H1 (cell line): Measurements from ENCODE around the gene ARCN1. TPM values are rescaled to one million over a fixed set of nuclear protein-coding genes. Genes with fewer than 3 reads are reported as not detected.

Experiments used
- CTCF ChIA-PET: fragments of 300-600 bp; sonication (Branson Sonifier 250); formaldehyde crosslinking; loops from one replicate; lab custom pipeline; 2021; ENCODE audit not compliant: partially characterized antibody; lab: Charles Lee
- POLR2A ChIA-PET: fragments of 300-600 bp; sonication (Branson Sonifier 250); formaldehyde crosslinking; loops from one replicate; lab custom pipeline; 2021; ENCODE audit warnings: inconsistent platforms; ENCODE audit not compliant: partially characterized antibody; lab: Charles Lee
- DNase-seq, 2 experiments: peaks; one replicate each; pipeline versions ENCODE4 v3.0.0 to v3.0.0-alpha.2; 2010 to 2022; ENCODE audit warnings: low spot score in 2 of 2, low read depth in 1 of 2, mixed read lengths in 1 of 2
- FAIRE-seq: peaks from 2 replicates; lab custom pipeline; 2011; peaks lifted over from hg19 to GRCh38; lab: Jason Lieb, UNC
- H2AFZ ChIP-seq: 2 replicates; pipeline ENCODE4 v1.8.1; 2012; ENCODE audit warnings: low read length, inconsistent platforms
- H2AK5ac ChIP-seq: 2 replicates; pipeline ENCODE4 v1.6.1; 2013; ENCODE audit warnings: low read depth, low read length
- H2BK120ac ChIP-seq: replicated peaks from 2 replicates; pipeline ENCODE3; 2013; ENCODE audit warnings: low read depth, low read length, inconsistent platforms
- H2BK12ac ChIP-seq: 2 replicates; pipeline ENCODE4 v1.6.1; 2013; ENCODE audit warnings: low read depth, low read length
- H2BK15ac ChIP-seq: 2 replicates; pipeline ENCODE4 v1.6.1; 2013; ENCODE audit warnings: low read length
- H2BK20ac ChIP-seq: 2 replicates; pipeline ENCODE4 v1.6.1; 2013; ENCODE audit warnings: low read length
- H2BK5ac ChIP-seq: 2 replicates; pipeline ENCODE4 v1.6.1; 2013; ENCODE audit warnings: low read depth, low read length
- H3K14ac ChIP-seq: 2 replicates; pipeline ENCODE4 v1.6.1; 2013; ENCODE audit warnings: inconsistent platforms; ENCODE audit not compliant: insufficient read length
- H3K18ac ChIP-seq: 2 replicates; pipeline ENCODE4 v1.6.1; 2013; ENCODE audit warnings: low read length; ENCODE audit errors: extremely low read depth
- H3K23ac ChIP-seq: 2 replicates; pipeline ENCODE4 v1.6.1; 2013; ENCODE audit warnings: inconsistent platforms; ENCODE audit not compliant: insufficient read length
- H3K23me2 ChIP-seq: 2 replicates; pipeline ENCODE4 v1.6.1; 2013; ENCODE audit warnings: low read depth, low read length
- H3K27ac ChIP-seq: 2 replicates; pipeline ENCODE4 v1.6.1; 2011; ENCODE audit warnings: low read depth, low read length, inconsistent platforms
- H3K27me3 ChIP-seq, 4 experiments: replicated peaks in 1 of 4; 1 replicate in 1 of 4; 2 replicates in 3 of 4; pipeline versions ENCODE4 v1.6.1 to v1.8.1; 2011 to 2013; ENCODE audit warnings: low read length in 3 of 4, mild to moderate bottlenecking in 3 of 4, inconsistent platforms in 2 of 4, mixed read lengths in 2 of 4, moderate library complexity in 1 of 4; ENCODE audit not compliant: control insufficient read depth in 3 of 4, insufficient read depth in 3 of 4; ENCODE audit errors: extremely low read depth in 1 of 4
- H3K36me3 ChIP-seq, 4 experiments: 2 replicates each; pipeline versions ENCODE4 v1.6.1 to v1.8.1; 2011 to 2013; ENCODE audit warnings: mild to moderate bottlenecking in 4 of 4, low read length in 3 of 4, moderate library complexity in 2 of 4, control low read depth in 1 of 4, inconsistent platforms in 1 of 4; ENCODE audit not compliant: insufficient read depth in 4 of 4, control insufficient read depth in 2 of 4
- H3K4ac ChIP-seq: replicated peaks from 2 replicates; pipeline ENCODE3; 2013; ENCODE audit warnings: low read length, low read depth, mixed read lengths, inconsistent platforms; ENCODE audit not compliant: insufficient read length
- H3K4me1 ChIP-seq, 4 experiments: replicated peaks in 1 of 4; 1 replicate in 1 of 4; 2 replicates in 3 of 4; pipeline versions ENCODE4 v1.6.1 to v1.8.1; 2011 to 2013; ENCODE audit warnings: low read length in 3 of 4, inconsistent platforms in 2 of 4, mixed read lengths in 1 of 4; ENCODE audit not compliant: insufficient read depth in 4 of 4, control insufficient read depth in 3 of 4
- H3K4me2 ChIP-seq, 2 experiments: 2 replicates each; pipeline versions ENCODE4 v1.6.1 to v1.8.1; 2011 to 2013; ENCODE audit warnings: low read depth in 2 of 2, low read length in 2 of 2, control low read depth in 1 of 2, inconsistent platforms in 1 of 2, mild to moderate bottlenecking in 1 of 2; ENCODE audit not compliant: insufficient read depth in 1 of 2
- H3K4me3 ChIP-seq, 4 experiments: fragments of 200-600, 300-600 bp in 1 of 4; sonication (generic), shearing (Covaris generic), sonication (Bioruptor Twin) in 1 of 4; 2 replicates each; pipeline versions ENCODE4 v1.5.1 to v1.8.1; 2011 to 2016; ENCODE audit warnings: low read length in 4 of 4, low read depth in 3 of 4, control low read depth in 2 of 4, inconsistent platforms in 2 of 4, mild to moderate bottlenecking in 2 of 4, mixed read lengths in 1 of 4, moderate library complexity in 1 of 4; ENCODE audit not compliant: insufficient read depth in 2 of 4; ENCODE audit errors: extremely low read depth in 1 of 4
- H3K56ac ChIP-seq: replicated peaks from 2 replicates; pipeline ENCODE3; 2013; ENCODE audit warnings: low read depth, mild to moderate bottlenecking, mixed read lengths, low read length, inconsistent platforms; ENCODE audit not compliant: insufficient read length
- H3K79me1 ChIP-seq: 2 replicates; pipeline ENCODE4 v1.6.1; 2013; ENCODE audit warnings: low read depth, low read length, control low read depth
- H3K79me2 ChIP-seq, 2 experiments: 2 replicates each; pipeline versions ENCODE4 v1.6.1 to v1.8.1; 2012 to 2013; ENCODE audit warnings: low read length in 2 of 2, mild to moderate bottlenecking in 2 of 2, inconsistent platforms in 1 of 2; ENCODE audit not compliant: insufficient read depth in 2 of 2, control insufficient read depth in 1 of 2
- H3K9ac ChIP-seq, 4 experiments: replicated peaks in 1 of 4; 1 replicate in 1 of 4; 2 replicates in 3 of 4; pipeline versions ENCODE4 v1.6.1 to v1.8.1; 2011 to 2013; ENCODE audit warnings: low read depth in 3 of 4, low read length in 3 of 4, control low read depth in 2 of 4, mild to moderate bottlenecking in 2 of 4, moderate library complexity in 2 of 4, inconsistent platforms in 1 of 4; ENCODE audit errors: extremely low read depth in 1 of 4
- H3K9me3 ChIP-seq, 2 experiments: 2 replicates each; pipeline versions ENCODE4 v1.6.1 to v1.8.1; 2012 to 2013; ENCODE audit warnings: mild to moderate bottlenecking in 2 of 2, moderate library complexity in 2 of 2, control low read depth in 1 of 2, inconsistent platforms in 1 of 2, low read depth in 1 of 2, low read length in 1 of 2, mixed read lengths in 1 of 2; ENCODE audit not compliant: insufficient read depth in 2 of 2
- H4K20me1 ChIP-seq, 2 experiments: replicated peaks in 1 of 2; 2 replicates each; pipeline versions ENCODE3 to v1.8.1; 2011 to 2013; ENCODE audit warnings: inconsistent platforms in 2 of 2, low read length in 2 of 2, mild to moderate bottlenecking in 1 of 2; ENCODE audit not compliant: insufficient read depth in 2 of 2, control insufficient read depth in 1 of 2
- H4K5ac ChIP-seq: 2 replicates; pipeline ENCODE4 v1.6.1; 2013; ENCODE audit warnings: low read length, low read depth, mixed read lengths, inconsistent platforms; ENCODE audit not compliant: insufficient read length
- H4K8ac ChIP-seq: 2 replicates; pipeline ENCODE4 v1.8.0; 2013; ENCODE audit warnings: mild to moderate bottlenecking, moderate library complexity, low read length, inconsistent platforms; ENCODE audit not compliant: insufficient read depth; ENCODE audit errors: extremely low read depth
- H4K91ac ChIP-seq: replicated peaks from 2 replicates; pipeline ENCODE3; 2013; ENCODE audit warnings: low read length, mixed read lengths, inconsistent platforms; ENCODE audit not compliant: insufficient read length
- BACH1 ChIP-seq: IDR thresholded peaks from 2 replicates; pipeline ENCODE4 v1.6.1; 2012; ENCODE audit warnings: low read length, improper control_type of control experiment
- HDAC6 ChIP-seq: IDR thresholded peaks from one replicate; pipeline ENCODE4 v1.7.1; 2012; ENCODE audit warnings: low read depth, mild to moderate bottlenecking, inconsistent platforms, low read length, moderate library complexity
- RBBP5 ChIP-seq: IDR thresholded peaks from 2 replicates; pipeline ENCODE4 v1.7.1; 2012; ENCODE audit warnings: low read depth, mild to moderate bottlenecking, inconsistent platforms, low read length, moderate library complexity, borderline replicate concordance
- whole genome bisulfite sequencing, 2 experiments: shearing (Covaris generic) in 1 of 2; methylation state at CpG; one replicate each; pipeline versions ENCODE4 v1.1.6 to v1.1.7; 2013 to 2015; ENCODE audit warnings: low lambda C conversion rate in 2 of 2, mixed read lengths in 2 of 2, inconsistent platforms in 1 of 2, low coverage in 1 of 2, missing lambda C conversion rate in 1 of 2; ENCODE audit not compliant: insufficient replicate concordance in 2 of 2, insufficient coverage in 1 of 2, insufficient read length in 1 of 2; ENCODE audit errors: extremely low coverage in 1 of 2, missing lambda C conversion rate in 1 of 2; 5-methylcytosine and 5-hydroxymethylcytosine counted together
- polyA plus RNA-seq, 7 experiments: library from polyadenylated mRNA; depleted of rRNA in 3 of 7; stranded (reverse) in 5 of 7; unstranded in 2 of 7; fragments of >200 nt in 5 of 7; fragments of 200-250 nt in 2 of 7; gene quantifications; 1 replicate in 5 of 7; 2 replicates in 1 of 7; 4 replicates in 1 of 7; pipeline versions ENCODE4 v1.2.1 to v1.2.3, GENCODE V29; 2011 to 2013; ENCODE audit warnings: missing spikeins in 2 of 7, mixed read lengths in 2 of 7
- total RNA-seq: library from RNA; stranded (reverse); fragmentation: NEBNext Ultra II Directional; extraction: Animal tissue kit (Norgen Biotek cat#: 25700); gene quantifications from 2 replicates; pipeline ENCODE4 v1.2.1, GENCODE V29; 2021

The ARCN1 gene
- total and polyA plus RNA-seq, 2 of the 8 experiments (the other 6 are each of a cell fraction or from before 2014, with no cell fraction given): 132 to 146 TPM

DNA sequence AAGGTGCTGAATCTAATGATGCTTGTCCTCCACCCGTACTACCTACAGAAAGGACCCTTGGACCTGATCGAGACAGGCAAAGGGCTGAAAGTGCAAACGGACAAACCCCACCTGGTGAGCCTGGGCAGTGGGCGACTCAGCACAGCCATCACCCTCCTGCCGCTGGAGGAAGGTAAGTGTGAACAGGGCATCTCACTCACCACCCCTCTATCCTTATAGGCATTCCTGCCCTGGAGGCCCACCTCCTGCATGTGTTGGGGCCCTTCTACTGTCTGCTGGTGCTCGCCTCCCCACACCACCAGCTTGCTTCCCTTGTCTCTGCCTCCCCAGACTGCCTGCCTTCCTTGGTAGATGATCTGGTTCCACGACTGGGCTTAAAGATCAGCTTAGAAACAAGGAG is 42.3 kb downstream of the ARCN1 start:
- Histone ChIP-seq H3K4me1 (peaks cover 20 to 51% (median 34%) of the 10 kb centered on the region in 4 experiments), H2AK5ac (peak overlapping the region; percentile 95), H3K27me3 (peaks cover 13 to 21% (median 16%) of the 10 kb centered on the region in 4 experiments), H3K79me2 (no peaks in the 10 kb centered on the region), H3K36me3 (no peaks in the 10 kb centered on the region; a peak in 1 of 8 replicates), H2AFZ (0 out of 2 replicates have a peak overlapping the region, but pooled peaks have one; percentile 4), H3K18ac (peak overlapping the region; percentile 96), H2BK120ac (peak overlapping the region; percentile 57), H3K23ac (no peak overlapping the region), H3K4me2 (peak overlapping the region; percentile 11 to 43; a peak in 1 of 4 replicates), H3K4ac (peak overlapping the region; percentile 85), H4K20me1 (no peaks in the 10 kb centered on the region), H3K14ac (no peak overlapping the region), H4K91ac (peak overlapping the region; percentile 81), H3K4me3 (no peak overlapping the region), H3K23me2 (peaks cover 13% of the 10 kb centered on the region; the same call in 1 of the 2 replicates), H4K5ac (peak overlapping the region; percentile 19), H3K9me3 (no peaks in the 10 kb centered on the region), H3K27ac (peak overlapping the region; percentile 54), H3K9ac (no peak overlapping the region), H4K8ac (no peak overlapping the region), H3K56ac (no peak overlapping the region), H2BK15ac (peak overlapping the region; percentile 40; the same call in 1 of the 2 replicates), H3K79me1 (no peaks in the 10 kb centered on the region), H2BK20ac (peak overlapping the region; percentile 99), H2BK5ac (peak overlapping the region; percentile 89; the same call in 1 of the 2 replicates)
- FAIRE-seq: no peak
- ChIA-PET POLR2A (interaction anchor here (0.8 to 28.7 kb wide), 6 partner anchors 10 to 298 kb away, joined by 3 to 574 read pairs (median 4); no protein-coding TSS in a partner anchor), CTCF (interaction anchor here (1.2 to 25.3 kb wide), 5 partner anchors 9 to 25 kb away, joined by 7 to 435 read pairs (median 36); no protein-coding TSS in a partner anchor)
- no peak for TF ChIP-seq BACH1
- TF ChIP-seq RBBP5: 0 out of 2 replicates have a peak, but pooled peaks have one; percentile 8
- TF ChIP-seq HDAC6: no peak
- TF ChIP-seq, all 59 proteins: peak for 1
- 74% methylated on average over 7 of the region's 7 CpGs; no CpG with 5 or more reads in 1 of the 2 experiments for WGBS, 2 experiments
- H2BK12ac ChIP-seq: peak overlapping the region; percentile 99
- DNase-seq: peak in 1 of 2 experiments; percentile 46
